ENCODE data around the gene PFKL.

PFKL gene

DNA sequence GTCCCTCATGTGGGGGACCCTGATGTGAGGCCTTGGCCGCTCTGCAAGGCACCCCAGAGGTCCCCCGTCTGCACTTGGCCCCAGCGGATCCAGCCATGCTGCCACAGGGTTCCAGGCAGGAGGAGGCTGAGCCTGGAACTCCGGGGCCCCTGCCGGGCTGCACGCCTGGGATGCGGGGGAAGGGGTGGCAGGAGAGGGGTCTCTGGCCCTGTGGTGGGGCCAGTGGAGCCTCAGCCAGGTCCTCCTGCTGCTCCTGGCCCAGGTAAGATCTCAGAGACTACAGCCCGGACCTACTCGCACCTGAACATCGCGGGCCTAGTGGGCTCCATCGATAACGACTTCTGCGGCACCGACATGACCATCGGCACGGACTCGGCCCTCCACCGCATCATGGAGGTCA, 12.9 kb downstream of the PFKL start:
- DNase-seq (ENCODE audit: low read depth in 2 of 2) = no peak

DNA sequence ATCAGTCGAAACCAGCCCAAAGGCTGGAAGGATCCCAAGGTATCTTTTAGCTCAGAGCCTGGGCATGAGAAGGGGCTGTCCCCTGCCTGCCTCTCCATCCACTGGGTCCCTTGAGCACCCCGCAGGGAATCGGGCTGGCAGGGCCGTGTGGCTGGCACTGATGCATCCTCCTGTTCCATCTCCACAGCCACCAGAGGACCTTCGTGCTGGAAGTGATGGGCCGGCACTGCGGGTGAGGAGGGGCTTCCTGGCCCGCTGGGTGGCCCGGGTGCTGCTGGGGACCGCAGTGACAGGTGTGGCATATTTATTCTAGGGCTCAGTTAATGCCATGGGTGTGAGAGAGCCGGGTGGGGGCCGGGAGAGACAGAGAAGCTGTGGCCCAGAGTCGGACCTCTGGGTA, 13.6 kb downstream of the PFKL start:
- DNase-seq (ENCODE audit: low read depth in 2 of 2) = no peak

DNA sequence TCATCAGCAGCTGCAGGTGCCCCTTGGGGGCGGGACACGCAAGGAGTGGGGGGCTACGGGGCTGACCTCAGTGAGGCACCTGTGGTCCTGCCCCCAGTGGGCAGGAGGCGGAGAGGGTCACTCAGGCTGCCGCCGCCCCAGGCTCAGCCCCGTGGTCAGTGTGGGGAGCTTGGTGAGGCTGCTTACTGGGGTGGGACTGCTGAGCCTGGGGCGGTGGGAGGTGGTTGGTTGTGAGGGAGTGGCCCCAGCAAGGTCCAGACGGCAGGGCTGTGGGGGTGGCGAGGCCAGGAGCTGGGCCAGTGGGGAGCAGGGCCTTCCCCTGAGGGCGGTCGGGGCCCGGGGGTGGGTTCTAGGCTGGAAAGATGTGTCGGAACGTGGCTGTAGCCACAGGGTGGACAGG, 14.3 kb downstream of the PFKL start:
- DNase-seq (ENCODE audit: low read depth in 2 of 2) = no peak

DNA sequence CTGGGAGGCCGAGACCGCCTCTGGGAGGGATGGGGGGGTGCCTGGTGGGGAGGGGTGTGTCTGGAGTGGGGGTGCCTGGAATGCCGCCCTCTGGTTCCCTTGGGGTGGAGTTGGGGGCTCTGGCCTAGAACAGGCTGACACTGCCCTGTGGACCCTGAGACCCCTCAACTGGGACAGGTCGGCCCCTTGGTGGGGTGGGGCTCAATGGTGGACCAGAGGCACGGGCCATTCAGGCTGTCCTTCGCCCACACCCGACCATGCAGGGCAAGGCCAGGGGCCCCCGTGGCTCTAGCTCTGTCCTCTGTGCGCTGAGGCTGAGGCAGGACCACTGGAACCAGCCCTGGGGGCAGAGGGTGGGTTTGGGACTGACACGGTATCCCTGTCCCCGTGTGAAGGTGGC, 14.7 kb downstream of the PFKL start:
- DNase-seq (ENCODE audit: low read depth in 2 of 2) = no peak

DNA sequence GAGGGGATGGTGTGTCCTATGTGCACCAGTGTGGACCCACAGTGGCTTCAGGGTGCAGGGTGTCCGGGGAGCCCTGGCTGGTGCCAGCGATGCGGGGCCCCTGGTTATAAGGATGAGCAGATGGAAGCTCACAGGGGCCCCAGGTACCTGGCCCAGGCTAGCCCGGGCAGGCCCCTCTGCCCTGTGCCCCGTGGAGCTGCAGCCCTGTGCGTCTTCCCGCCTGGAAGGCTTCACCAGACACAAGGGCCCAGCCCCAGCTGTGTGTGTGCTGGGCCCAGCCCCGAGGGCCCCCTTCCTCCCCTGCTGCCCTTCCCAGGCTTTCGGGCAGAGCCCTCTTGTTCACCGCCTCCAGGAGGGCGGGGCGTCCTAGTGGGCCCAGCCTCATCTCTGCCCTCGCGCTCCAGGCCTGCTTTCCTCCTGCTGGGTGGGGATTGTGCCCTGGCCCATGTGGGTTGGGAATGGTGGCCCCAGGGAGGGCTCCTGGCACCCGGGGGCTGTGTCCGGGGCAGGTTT, 15.9 kb downstream of the PFKL start:
- no peak for DNase-seq (ENCODE audit: low read depth in 2 of 2)

DNA sequence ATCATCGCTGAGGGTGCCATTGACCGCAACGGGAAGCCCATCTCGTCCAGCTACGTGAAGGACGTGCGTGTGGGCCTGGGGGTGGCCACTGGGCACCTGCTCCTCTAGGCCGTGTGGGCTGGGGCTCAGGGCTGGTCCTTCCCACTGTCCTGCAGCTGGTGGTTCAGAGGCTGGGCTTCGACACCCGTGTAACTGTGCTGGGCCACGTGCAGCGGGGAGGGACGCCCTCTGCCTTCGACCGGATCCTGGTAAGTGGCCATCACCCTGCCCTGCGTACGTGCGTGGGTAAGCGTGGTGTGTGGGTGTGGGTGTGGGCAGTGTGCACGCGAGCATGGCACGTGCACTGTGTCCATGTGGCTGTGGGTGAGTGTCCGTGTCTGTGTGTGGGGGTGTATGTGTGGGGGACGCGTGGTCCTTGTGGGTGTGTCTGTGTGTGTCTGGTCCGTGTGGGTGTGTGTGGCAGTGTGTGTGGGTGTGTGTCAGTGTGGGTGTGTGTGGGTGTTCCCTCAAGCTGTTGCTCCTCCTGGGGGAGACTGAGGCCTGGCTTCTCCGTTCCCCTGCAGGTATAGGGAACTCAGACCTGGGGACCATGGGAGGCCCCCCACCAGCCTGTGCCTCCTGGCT, 16.5 kb downstream of the PFKL start:
- DNase-seq (ENCODE audit: low read depth in 2 of 2) = no peak

DNA sequence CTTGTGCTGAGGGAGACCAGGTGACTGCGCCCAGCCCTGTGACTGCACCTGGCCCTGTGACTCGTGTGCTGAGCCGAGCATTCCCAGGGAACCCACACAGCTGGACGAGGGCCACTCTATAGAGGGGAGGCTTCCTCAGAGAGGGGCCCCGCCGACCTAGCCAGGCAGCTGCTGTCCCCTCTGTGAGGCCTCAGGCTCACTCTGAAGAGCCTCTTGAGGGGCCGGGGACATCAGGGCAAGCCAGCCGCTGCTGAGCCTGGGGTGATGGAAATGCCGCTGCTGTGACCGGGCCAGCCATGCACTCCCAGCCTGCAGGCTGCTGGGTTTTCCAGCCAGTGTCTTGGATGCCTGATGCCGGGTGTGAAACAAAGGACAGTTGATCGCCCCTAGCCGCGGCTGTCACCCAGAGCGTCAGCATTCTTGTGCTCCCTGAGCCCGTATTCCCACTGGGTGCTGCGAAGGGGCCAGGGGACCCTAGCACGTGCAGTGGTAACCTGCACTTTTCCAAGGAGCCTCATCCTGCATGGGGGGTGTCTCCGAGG, 17.5 kb downstream of the PFKL start:
- no peak for DNase-seq (ENCODE audit: low read depth in 2 of 2)

DNA sequence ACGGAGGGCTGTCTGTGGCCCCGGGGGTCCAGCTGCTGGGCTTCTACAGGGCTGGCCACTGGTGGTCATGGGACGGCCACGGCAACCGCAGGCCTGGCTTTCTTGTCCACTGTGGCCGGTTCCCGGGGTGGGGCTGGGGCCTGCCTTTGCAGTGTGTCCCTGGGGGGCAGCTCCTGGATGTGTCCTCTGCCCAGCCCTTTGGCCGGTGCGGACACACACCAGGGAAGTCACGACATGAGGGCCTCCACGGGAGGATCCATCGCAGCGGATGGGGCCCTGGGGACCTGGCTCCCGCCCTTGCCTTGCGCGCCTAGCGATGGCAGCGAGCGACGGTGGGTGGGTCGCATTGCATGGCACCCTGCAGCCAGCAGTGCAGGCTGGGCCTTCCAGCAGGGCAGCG, 18.0 kb downstream of the PFKL start:
- no peak for DNase-seq (ENCODE audit: low read depth in 2 of 2)

DNA sequence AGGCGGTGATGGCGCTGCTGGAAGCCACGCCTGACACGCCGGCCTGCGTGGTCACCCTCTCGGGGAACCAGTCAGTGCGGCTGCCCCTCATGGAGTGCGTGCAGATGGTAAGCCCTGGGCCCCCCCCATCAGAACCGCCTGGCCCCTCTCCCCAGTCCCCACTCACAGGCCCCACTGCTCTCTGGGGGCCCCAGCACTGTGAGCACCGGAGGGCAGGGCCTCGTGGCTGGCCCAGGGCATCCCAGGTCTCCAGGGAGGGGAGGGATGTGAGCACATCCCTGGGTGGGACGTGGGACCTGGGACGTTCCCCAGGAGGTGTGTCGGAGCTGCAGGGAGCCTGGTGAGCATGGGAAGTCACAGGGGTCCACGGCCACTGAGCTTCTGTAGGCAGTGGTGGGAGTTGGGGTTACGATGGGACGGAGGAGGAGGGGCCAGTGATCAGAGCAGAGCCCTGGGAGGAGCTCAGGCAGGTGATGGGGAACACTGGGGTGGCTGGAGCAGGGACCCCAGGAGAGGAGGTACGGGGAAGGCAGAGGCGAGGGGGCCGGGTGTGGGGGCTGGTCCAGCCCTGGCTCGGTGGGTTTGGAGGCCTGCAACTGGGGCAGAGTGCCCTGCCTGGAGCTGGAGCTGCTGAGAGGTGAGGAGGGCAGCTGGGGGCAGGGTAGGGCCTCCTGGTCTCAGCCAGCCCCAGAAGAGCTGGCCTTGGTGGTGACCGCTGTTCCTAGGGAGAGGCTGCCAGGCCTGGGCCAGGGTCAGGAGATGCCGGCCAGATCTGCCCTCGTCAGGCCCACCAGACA, 18.8 kb downstream of the PFKL start:
- no peak for DNase-seq (ENCODE audit: low read depth in 2 of 2)

DNA sequence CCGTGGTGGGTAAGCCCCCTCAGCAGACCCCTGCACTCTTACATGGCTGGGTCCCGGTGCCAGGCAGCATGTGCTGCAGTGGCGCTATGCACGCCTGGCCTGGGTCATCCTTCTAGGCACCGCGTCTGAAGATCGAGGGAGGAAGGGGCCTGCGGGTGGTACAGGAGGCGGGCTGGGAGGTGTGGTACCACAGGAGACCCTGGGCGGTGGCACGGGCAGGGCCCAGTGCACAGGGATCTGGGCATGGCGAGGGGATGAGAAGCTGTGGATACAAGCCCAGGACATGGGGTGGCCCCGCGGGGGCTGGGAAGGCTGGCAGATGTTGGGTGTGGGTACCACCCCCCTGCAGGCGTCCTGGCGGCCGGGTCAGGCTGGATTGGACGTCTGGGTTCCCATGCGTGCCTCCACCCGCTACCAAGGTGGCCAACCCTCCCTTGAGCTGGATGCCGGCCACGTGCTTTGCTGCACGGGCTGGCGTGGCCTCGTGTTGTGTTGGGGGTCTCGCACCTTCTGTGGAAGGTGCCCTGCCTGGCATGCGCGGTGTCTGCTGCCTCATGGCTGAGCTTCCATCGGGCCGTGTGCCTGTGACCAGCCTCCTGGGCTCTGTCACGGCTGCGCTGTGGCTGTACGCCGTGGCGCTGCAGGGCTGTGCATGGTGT, 19.7 kb downstream of the PFKL start:
- DNase-seq (ENCODE audit: low read depth in 2 of 2) = no peak

DNA sequence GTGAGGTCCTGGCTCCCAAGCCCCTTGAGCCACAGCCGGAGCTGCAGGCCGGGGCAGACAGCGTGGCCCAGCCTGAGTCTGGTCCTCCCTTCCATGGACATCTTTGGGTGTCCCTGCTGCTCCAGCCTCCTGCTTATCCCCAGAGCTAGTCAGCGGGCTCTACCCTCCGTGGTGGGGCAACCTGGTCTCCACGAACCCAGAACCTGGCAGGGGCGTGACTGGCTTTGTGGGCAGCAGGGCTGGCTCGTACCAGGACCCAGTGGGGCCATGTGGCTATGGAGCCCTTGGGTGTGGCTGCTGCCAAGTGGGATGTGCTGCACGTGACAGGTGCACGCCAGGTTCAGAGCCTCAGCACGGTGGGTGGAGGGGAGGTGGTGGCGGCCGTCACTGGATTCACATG, 21.0 kb downstream of the PFKL start:
- DNase-seq (ENCODE audit: low read depth in 2 of 2) = no peak

DNA sequence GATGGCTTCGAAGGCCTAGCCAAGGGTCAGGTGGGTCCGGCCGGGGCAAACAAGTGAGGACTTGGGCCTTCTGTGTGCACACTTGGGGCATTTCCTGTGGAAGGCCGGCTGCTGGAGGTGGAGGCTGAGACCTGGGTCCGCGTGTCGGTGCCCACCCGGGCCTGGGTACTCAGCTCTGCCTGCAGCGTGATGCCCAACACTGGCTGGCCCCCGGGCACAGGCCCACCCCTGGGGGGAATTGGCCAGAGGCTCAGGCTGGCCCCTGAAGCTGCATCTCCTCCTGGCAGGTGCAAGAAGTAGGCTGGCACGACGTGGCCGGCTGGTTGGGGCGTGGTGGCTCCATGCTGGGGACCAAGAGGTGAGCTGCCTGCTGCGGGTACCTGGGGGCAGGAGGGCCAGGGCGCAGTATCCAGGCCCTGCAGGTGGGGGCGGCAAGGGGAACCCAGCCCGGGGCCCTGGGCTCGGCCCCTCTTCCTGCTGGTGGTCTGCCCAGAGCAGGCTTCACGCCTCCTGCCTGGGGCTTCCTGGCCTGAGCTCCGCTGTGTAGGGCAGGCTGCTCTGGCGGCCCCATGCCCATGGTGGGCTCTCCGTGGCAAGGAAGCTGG, 22.1 kb downstream of the PFKL start:
- no peak for DNase-seq (ENCODE audit: low read depth in 2 of 2)

DNA sequence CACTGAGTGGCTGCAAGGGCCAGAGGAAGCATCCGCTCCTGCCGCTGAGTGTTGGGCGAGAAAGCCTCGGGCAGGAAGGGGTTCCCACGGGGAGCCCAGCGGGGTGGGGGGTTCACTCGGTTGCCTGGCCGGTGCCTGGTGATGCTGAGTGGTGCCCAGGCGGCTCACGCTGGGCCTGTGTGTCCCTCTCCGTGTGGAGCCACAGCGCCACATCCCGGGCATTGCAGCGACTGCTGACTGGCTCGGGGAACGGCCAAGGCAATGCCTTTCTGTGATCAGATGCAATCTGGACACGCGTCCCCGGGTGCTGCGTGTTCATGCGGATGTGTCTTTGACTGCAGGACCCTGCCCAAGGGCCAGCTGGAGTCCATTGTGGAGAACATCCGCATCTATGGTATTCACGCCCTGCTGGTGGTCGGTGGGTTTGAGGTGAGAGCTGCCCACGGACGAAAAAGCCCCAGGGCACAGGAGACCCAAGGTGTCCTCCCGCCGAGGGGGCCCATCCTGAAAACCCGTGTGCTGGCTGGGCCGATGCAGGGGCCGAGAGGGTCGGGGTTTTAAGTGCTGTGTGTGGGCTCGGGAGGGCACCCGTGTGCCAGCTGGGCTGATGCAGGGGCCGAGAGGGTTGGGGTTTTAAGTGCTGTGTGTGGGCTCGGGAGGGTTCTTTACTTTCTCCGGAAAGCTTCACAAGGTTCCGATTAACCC, 22.9 kb downstream of the PFKL start:
- no peak for DNase-seq (ENCODE audit: low read depth in 2 of 2)

DNA sequence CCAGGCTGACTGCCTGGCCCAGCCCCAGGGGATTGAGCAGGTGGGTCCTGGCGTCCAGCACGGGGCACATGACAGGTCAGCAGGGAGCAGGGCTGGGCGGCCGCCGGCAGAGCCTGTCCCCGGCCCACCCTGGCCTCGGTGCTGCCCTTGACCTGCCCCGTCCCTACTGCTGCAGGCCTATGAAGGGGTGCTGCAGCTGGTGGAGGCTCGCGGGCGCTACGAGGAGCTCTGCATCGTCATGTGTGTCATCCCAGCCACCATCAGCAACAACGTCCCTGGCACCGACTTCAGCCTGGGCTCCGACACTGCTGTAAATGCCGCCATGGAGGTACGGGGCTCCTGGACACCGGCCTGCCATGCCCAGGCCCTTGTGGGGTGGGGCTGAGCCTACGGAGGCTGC, 23.7 kb downstream of the PFKL start:
- DNase-seq (ENCODE audit: low read depth in 2 of 2) = no peak

DNA sequence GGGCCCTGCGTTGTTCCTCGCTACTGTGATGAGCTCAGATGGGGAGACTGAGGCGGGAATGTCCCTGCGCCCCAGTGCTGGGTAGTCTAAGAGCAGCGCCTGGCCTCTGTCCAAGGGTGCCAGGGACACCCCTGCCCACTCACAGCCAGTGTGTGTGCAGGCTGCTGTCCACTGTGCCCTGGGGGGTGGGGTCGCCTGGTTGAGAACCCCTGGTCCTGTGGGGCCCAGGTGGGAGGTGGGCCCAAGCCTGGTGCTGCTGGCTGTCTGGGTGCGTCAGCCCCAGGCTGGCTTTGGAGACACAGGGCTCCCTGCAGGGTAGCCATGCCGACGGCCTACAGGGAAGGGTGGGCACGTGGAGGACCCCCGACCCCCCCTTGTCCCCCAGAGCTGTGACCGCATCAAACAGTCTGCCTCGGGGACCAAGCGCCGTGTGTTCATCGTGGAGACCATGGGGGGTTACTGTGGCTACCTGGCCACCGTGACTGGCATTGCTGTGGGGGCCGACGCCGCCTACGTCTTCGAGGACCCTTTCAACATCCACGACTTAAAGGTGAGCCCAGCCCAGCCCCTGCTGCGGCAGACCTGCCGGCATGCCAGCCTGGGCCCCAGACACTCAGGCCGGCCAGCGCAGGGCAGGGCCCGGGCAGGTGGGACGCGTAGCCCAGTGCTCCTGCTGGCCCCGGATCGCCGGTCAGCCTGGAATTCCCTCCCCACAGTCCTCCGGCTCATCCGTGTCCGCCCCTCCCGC, 24.4 kb downstream of the PFKL start:
- DNase-seq (ENCODE audit: low read depth in 2 of 2) = no peak

DNA sequence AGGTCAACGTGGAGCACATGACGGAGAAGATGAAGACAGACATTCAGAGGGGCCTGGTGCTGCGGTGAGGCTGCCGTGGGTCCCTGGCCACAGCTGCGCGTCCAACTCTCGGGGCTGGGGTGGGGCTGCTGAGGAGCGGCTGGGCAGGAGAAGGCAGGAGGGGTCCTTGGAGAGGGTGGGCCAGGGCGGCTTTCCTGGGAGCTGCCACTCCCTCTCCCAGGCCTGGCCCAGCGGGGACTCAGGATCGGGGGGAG, 24.9 kb downstream of the PFKL start:
- no peak for DNase-seq (ENCODE audit: low read depth in 2 of 2)

DNA sequence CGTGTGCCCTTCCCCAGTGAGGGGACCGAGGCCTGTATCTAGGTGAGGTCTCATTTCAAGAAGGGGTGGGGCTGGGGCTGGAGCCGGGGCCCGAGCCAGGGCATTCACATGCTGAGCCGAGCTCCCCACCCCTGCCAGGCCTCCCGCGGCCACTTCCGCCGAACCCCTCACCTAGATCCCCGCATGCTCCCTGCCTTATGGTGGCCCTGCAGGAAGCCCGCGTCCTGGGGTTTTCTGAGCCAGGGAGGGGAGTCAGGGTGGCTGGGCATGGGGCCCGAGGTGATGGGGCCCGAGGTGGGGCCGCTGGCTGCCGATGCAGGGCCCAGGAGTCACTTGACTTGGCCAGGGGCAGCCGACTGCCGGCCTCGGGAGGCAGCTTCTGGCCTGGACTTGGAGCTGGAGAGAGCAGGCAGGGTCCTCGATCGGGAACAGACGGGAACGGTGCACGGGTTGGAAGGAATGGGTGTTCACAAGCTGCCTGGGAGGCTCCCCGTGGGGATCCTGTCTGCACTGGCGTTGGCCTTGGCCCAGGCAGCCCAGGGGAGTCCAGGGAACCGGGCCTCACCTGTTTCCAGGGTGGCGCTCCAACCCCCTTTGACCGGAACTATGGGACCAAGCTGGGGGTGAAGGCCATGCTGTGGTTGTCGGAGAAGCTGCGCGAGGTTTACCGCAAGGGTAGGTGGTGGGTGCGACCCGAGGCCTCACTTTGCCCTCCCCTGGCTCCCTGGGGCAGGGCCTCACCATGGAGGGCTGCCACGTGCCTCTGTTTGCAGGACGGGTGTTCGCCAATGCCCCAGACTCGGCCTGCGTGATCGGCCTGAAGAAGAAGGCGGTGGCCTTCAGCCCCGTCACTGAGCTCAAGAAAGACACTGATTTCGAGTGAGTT, 25.8 kb downstream of the PFKL start:
- DNase-seq (ENCODE audit: low read depth in 2 of 2) = no peak

DNA sequence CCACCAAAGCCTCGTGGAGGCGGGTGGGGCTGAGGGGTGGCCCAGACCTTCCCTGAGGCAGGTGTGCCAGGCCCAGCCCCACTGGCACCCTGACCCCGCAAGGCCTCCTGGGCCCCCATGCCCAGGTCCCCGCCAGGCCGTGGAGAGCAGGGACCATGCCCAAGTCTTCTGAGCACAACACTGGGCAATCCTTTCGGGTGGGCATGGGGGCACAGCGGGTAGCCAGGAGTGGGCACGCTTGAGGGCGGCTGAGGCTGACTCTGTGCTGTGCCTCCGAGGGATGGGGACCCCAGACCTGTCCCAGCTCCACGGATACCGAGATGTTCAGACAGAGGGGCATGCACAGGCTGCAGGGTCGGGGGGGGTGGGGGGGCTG, 26.4 kb downstream of the PFKL start:
- DNase-seq (ENCODE audit: low read depth in 2 of 2) = no peak

DNA sequence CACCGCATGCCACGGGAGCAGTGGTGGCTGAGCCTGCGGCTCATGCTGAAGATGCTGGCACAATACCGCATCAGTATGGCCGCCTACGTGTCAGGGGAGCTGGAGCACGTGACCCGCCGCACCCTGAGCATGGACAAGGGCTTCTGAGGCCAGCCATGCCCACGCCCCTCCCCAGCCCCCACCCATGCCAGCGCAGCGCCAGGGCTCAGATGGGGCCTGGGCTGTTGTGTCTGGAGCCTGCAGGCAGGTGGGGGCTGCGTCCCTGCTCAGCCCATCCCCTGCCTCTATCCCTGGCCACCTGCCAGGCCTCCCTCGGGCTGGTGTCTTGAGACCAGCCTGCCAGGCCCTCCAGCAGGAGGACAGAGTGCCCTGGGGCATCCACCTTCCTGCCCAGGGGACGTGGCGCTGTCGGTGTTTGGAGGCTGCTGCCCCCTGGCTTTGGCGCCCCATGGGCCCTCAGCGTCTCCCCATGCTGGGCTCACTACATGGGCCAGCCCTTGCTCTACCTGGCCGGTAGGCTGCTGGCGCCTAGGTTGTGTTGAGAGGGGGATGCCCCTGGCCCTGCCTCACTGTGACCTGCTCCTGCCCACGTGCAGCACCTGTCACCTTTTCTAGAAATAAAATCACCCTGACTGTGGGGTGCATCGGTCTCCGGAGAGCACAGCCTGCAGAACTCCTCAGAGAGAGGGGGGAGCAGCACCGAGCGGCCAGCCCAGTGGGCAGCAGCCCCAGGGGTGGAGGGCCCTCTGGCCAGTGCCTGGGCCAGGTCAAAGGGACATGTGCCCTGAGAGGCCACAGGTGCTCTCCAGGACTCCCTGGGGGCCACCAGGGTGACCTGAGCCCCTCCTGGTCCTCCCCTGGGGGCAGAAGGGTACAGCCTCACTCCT, 27.1 kb downstream of the PFKL start:
- no peak for DNase-seq (ENCODE audit: low read depth in 2 of 2)
